ENCODE results near the gene PELI1.

The PELI1 gene

DNA sequence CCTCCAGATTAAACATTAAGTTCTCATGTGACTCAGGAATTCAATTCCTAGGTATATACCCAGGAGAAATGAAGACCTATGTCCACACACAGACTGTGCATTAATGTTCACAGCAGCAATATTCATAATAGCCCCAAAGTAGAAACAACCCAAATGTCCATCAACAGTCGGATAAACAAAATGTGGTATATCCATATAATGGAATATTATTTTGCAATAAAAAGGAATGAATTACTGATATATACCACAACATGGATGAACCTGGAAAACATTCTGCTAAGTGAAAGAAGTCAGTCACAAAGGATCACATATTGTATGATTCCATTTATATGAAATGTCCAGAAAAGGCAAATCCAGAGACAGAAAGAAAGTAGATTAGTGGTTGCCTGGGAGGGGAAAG lies 20.5 kb downstream of the PELI1 start:
- Histone ChIP-seq H3K4me1 (ENCODE audit: control insufficient read depth, insufficient read depth, low read length, poor library complexity, severe bottlenecking) (no peaks in the 10 kb centered on the region), H3K36me3 (ENCODE audit: control insufficient read depth, insufficient read depth, low read length) (peaks cover 9% of the 10 kb centered on the region), H3K9me3 (ENCODE audit: control insufficient read depth, low read length) (no peaks in the 10 kb centered on the region), H3K27ac (ENCODE audit: low read depth, low read length, severe bottlenecking) (no peak overlapping the region), H3K4me3 (ENCODE audit: extremely low read depth, insufficient read depth, low read length, poor library complexity, severe bottlenecking) (no peak overlapping the region)
- WGBS, 2 experiments (ENCODE audit: insufficient coverage in 2 of 2) = no CpG with 5 or more reads among the region's 1 CpG

- H3K36me3 ChIP-seq (ENCODE audit: control insufficient read depth, insufficient read depth, low read length) = peaks cover 8% of the 10 kb centered on the region
- H3K9me3 ChIP-seq (ENCODE audit: control insufficient read depth, low read length) = no peaks in the 10 kb centered on the region
- no peak overlapping the region for H3K4me3 ChIP-seq (ENCODE audit: extremely low read depth, insufficient read depth, low read length, poor library complexity, severe bottlenecking)
- no peak overlapping the region for H3K27ac ChIP-seq (ENCODE audit: low read depth, low read length, severe bottlenecking)
- WGBS, 2 experiments (ENCODE audit: insufficient coverage in 2 of 2) = 88 to 93% methylated on average over 5 to 6 of the region's 7 CpGs
- H3K4me1 ChIP-seq (ENCODE audit: control insufficient read depth, insufficient read depth, low read length, poor library complexity, severe bottlenecking) = no peaks in the 10 kb centered on the region
Measured at GRCh38 chr2:64122358-64122757, 21.9 kb downstream of the PELI1 start.

- H3K4me3 ChIP-seq (ENCODE audit: extremely low read depth, insufficient read depth, low read length, poor library complexity, severe bottlenecking) = no peak overlapping the region
- H3K4me1 ChIP-seq (ENCODE audit: control insufficient read depth, insufficient read depth, low read length, poor library complexity, severe bottlenecking) = peaks cover 5% of the 10 kb centered on the region
- 88 to 96% methylated on average over 3 of the region's 6 CpGs for WGBS, 2 experiments (ENCODE audit: insufficient coverage in 2 of 2)
- no peaks in the 10 kb centered on the region for H3K9me3 ChIP-seq (ENCODE audit: control insufficient read depth, low read length)
- H3K27ac ChIP-seq (ENCODE audit: low read depth, low read length, severe bottlenecking) = no peak overlapping the region
- H3K36me3 ChIP-seq (ENCODE audit: control insufficient read depth, insufficient read depth, low read length) = peaks cover 5% of the 10 kb centered on the region
Measured at GRCh38 chr2:64120928-64121327, 23.3 kb downstream of the PELI1 start.

DNA sequence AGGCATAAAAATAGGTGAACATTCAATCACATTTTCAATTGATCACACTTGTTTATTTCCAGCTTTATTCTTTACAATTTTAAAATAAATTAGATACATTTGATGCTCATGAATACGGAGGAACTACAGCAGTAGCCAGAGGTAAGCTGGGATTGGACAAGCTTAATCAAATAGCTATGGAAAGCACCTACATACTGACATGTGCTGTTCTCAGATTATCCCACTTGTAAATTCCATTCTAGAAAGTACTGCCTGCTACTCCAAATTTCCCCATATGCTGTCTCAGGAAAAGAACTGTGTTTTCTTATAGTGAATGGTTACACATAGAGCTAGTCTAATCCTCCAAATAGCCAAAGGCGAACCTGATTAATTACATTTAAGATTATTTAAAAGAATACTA lies 24.2 kb downstream of the PELI1 start:
- no CpG with 5 or more reads among the region's 2 CpGs for WGBS, 2 experiments (ENCODE audit: insufficient coverage in 2 of 2)

GRCh38 chr2:64119369-64119768 lies 24.9 kb downstream of the PELI1 start:
- H3K4me3 ChIP-seq (ENCODE audit: extremely low read depth, insufficient read depth, low read length, poor library complexity, severe bottlenecking) = no peak overlapping the region
- H3K36me3 ChIP-seq (ENCODE audit: control insufficient read depth, insufficient read depth, low read length) = peaks cover 5% of the 10 kb centered on the region
- WGBS, 2 experiments (ENCODE audit: insufficient coverage in 2 of 2) = 87 to 100% methylated on average over 1 to 2 of the region's 4 CpGs
- H3K27ac ChIP-seq (ENCODE audit: low read depth, low read length, severe bottlenecking) = no peak overlapping the region
- peaks cover 20% of the 10 kb centered on the region for H3K4me1 ChIP-seq (ENCODE audit: control insufficient read depth, insufficient read depth, low read length, poor library complexity, severe bottlenecking)
- no peaks in the 10 kb centered on the region for H3K9me3 ChIP-seq (ENCODE audit: control insufficient read depth, low read length)

More for the DNA sequence above, 24.2 kb downstream of the PELI1 start:
- peaks cover 5% of the 10 kb centered on the region for H3K36me3 ChIP-seq (ENCODE audit: control insufficient read depth, insufficient read depth, low read length)
- no peak overlapping the region for H3K4me3 ChIP-seq (ENCODE audit: extremely low read depth, insufficient read depth, low read length, poor library complexity, severe bottlenecking)
- peaks cover 14% of the 10 kb centered on the region for H3K4me1 ChIP-seq (ENCODE audit: control insufficient read depth, insufficient read depth, low read length, poor library complexity, severe bottlenecking)
- no peaks in the 10 kb centered on the region for H3K9me3 ChIP-seq (ENCODE audit: control insufficient read depth, low read length)
- no peak overlapping the region for H3K27ac ChIP-seq (ENCODE audit: low read depth, low read length, severe bottlenecking)

- H3K4me3 ChIP-seq (ENCODE audit: extremely low read depth, insufficient read depth, low read length, poor library complexity, severe bottlenecking) = no peak overlapping the region
- H3K4me1 ChIP-seq (ENCODE audit: control insufficient read depth, insufficient read depth, low read length, poor library complexity, severe bottlenecking) = peaks cover 27% of the 10 kb centered on the region
- 83% methylated on average over 1 of the region's 2 CpGs; no CpG with 5 or more reads in 1 of the 2 experiments for WGBS, 2 experiments (ENCODE audit: insufficient coverage in 2 of 2)
- H3K27ac ChIP-seq (ENCODE audit: low read depth, low read length, severe bottlenecking) = no peak overlapping the region
- peaks cover 4% of the 10 kb centered on the region for H3K36me3 ChIP-seq (ENCODE audit: control insufficient read depth, insufficient read depth, low read length)
- H3K9me3 ChIP-seq (ENCODE audit: control insufficient read depth, low read length) = no peaks in the 10 kb centered on the region
Measured at GRCh38 chr2:64115808-64116598, 28.2 kb downstream of the PELI1 start.

GRCh38 chr2:64114912-64115277 lies 29.3 kb downstream of the PELI1 start:
- 89 to 100% methylated on average over 1 to 3 of the region's 3 CpGs for WGBS, 2 experiments (ENCODE audit: insufficient coverage in 2 of 2)
- H3K27ac ChIP-seq (ENCODE audit: low read depth, low read length, severe bottlenecking) = no peak overlapping the region

DNA sequence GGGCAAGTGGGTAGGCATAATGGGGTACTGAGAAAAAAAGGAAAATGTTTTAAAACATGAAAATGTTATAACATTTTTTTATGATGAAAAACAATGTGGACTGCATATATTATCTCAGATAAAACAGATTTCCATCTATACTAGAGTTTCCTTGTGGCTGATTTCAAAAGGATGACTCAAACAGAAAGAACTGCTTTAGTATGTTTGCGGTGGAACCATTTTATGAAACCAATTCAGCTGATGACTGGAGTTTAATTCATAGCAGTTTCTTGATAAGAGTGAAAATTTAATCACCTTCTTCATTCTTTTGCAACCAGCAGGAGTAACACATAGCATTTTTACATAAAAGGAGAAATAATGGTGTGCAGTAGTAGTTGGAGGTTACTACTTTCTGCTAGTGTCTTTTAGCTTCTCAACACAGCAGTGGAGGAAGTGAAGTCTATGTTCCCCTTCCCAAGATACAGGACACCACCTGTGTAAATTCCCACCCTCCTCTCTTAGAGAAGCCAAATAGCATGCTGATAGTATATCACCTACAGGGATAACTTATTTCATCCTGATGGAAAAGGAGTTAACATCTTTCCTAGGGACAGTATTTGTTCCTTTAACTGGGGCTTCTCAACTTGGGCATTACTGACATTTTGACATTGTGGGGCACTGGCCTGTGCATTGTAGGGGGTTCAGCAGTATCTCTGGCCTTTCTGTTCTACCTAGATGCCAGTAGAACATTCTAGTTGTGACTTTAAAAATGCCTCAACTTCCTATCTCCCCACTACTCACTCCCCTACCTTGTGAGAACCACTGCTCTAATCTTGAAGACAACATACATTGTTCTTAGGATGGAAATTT lies 29.9 kb downstream of the PELI1 start:
- Histone ChIP-seq H3K27ac (ENCODE audit: low read depth, low read length, severe bottlenecking) (no peak overlapping the region), H3K36me3 (ENCODE audit: control insufficient read depth, insufficient read depth, low read length) (no peaks in the 10 kb centered on the region), H3K9me3 (ENCODE audit: control insufficient read depth, low read length) (no peaks in the 10 kb centered on the region), H3K4me3 (ENCODE audit: extremely low read depth, insufficient read depth, low read length, poor library complexity, severe bottlenecking) (no peak overlapping the region), H3K4me1 (ENCODE audit: control insufficient read depth, insufficient read depth, low read length, poor library complexity, severe bottlenecking) (peaks cover 27% of the 10 kb centered on the region)
- WGBS, 2 experiments (ENCODE audit: insufficient coverage in 2 of 2) = 100% methylated on average over 1 of the region's 1 CpG; no CpG with 5 or more reads in 1 of the 2 experiments

More at GRCh38 chr2:64114912-64115277, 29.3 kb downstream of the PELI1 start:
- Histone ChIP-seq H3K4me1 (ENCODE audit: control insufficient read depth, insufficient read depth, low read length, poor library complexity, severe bottlenecking) (peaks cover 27% of the 10 kb centered on the region), H3K9me3 (ENCODE audit: control insufficient read depth, low read length) (no peaks in the 10 kb centered on the region), H3K4me3 (ENCODE audit: extremely low read depth, insufficient read depth, low read length, poor library complexity, severe bottlenecking) (no peak overlapping the region), H3K36me3 (ENCODE audit: control insufficient read depth, insufficient read depth, low read length) (no peaks in the 10 kb centered on the region)

DNA sequence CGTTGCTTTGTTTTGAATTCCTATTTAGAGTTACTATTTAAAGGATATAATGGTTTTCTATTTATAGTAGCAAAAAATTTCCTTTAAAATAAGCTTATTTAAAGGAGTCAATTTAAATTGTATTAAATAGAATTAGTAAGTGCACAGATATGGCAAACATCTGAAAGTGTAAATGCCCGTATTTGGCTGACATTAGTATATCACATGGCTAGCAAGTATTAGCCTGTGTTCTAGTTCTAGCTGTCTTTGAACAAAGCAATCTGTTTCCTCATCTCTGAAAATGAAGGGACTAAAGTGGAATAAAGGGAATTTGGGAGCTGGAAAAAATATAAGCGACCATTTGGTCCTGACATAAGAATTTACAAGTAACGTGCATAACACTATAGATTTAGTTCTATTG lies 32.2 kb downstream of the PELI1 start:
- 97% methylated on average over 3 of the region's 4 CpGs; no CpG with 5 or more reads in 1 of the 2 experiments for WGBS, 2 experiments (ENCODE audit: insufficient coverage in 2 of 2)

GRCh38 chr2:64111426-64111825 lies 32.8 kb downstream of the PELI1 start:
- WGBS, 2 experiments (ENCODE audit: insufficient coverage in 2 of 2) = no CpG with 5 or more reads among the region's 2 CpGs

More for the DNA sequence above, 32.2 kb downstream of the PELI1 start:
- H3K4me3 ChIP-seq (ENCODE audit: extremely low read depth, insufficient read depth, low read length, poor library complexity, severe bottlenecking) = no peak overlapping the region
- H3K9me3 ChIP-seq (ENCODE audit: control insufficient read depth, low read length) = no peaks in the 10 kb centered on the region
- peaks cover 27% of the 10 kb centered on the region for H3K4me1 ChIP-seq (ENCODE audit: control insufficient read depth, insufficient read depth, low read length, poor library complexity, severe bottlenecking)
- peaks cover 6% of the 10 kb centered on the region for H3K36me3 ChIP-seq (ENCODE audit: control insufficient read depth, insufficient read depth, low read length)
- H3K27ac ChIP-seq (ENCODE audit: low read depth, low read length, severe bottlenecking) = no peak overlapping the region

More at GRCh38 chr2:64111426-64111825, 32.8 kb downstream of the PELI1 start:
- Histone ChIP-seq H3K4me1 (ENCODE audit: control insufficient read depth, insufficient read depth, low read length, poor library complexity, severe bottlenecking) (peaks cover 30% of the 10 kb centered on the region), H3K4me3 (ENCODE audit: extremely low read depth, insufficient read depth, low read length, poor library complexity, severe bottlenecking) (no peak overlapping the region), H3K9me3 (ENCODE audit: control insufficient read depth, low read length) (no peaks in the 10 kb centered on the region), H3K36me3 (ENCODE audit: control insufficient read depth, insufficient read depth, low read length) (peaks cover 6% of the 10 kb centered on the region), H3K27ac (ENCODE audit: low read depth, low read length, severe bottlenecking) (no peak overlapping the region)
